COR-L47 (cell line): ENCODE results near the gene CEP55.
"Not testable (repeated sequence)": the region's sequence is repeated elsewhere in the genome, so short reads cannot be mapped to it uniquely, and the experiment has no call there.

Source experiments
- DNase-seq: peaks from one replicate; lab custom pipeline; 2025; lab: John Stamatoyannopoulos, UW

Gene CEP55

GRCh38 chr10:93513091-93513490 lies 16.7 kb downstream of the CEP55 start:
- no peak for DNase-seq

GRCh38 chr10:93514521-93514920 lies 18.1 kb downstream of the CEP55 start:
- no peak for DNase-seq

- DNase-seq, result no peak
Measured at GRCh38 chr10:93515071-93516005, 18.9 kb downstream of the CEP55 start.

- DNase-seq, result no peak
Measured at GRCh38 chr10:93516006-93516380, 19.6 kb downstream of the CEP55 start.

GRCh38 chr10:93518531-93518930 lies 22.1 kb downstream of the CEP55 start:
- DNase-seq, result no peak

GRCh38 chr10:93535293-93535692 lies 38.9 kb downstream of the CEP55 start:
- DNase-seq, result no peak

GRCh38 chr10:93540871-93541270 lies 44.5 kb downstream of the CEP55 start:
- DNase-seq, result not testable (repeated sequence)

GRCh38 chr10:93541402-93542357 lies 45.3 kb downstream of the CEP55 start:
- no peak for DNase-seq

GRCh38 chr10:93542358-93542791 lies 46.0 kb downstream of the CEP55 start:
- peak; percentile 63 for DNase-seq

- not testable (repeated sequence) for DNase-seq
Measured at GRCh38 chr10:93546995-93547394, 50.6 kb downstream of the CEP55 start.

- no peak for DNase-seq
Measured at GRCh38 chr10:93547522-93547921, 51.1 kb downstream of the CEP55 start.

GRCh38 chr10:93548376-93549071 lies 52.1 kb downstream of the CEP55 start:
- DNase-seq, result no peak

GRCh38 chr10:93550606-93551005 lies 54.2 kb downstream of the CEP55 start:
- no peak for DNase-seq

GRCh38 chr10:93552780-93553179 lies 56.4 kb downstream of the CEP55 start:
- no peak for DNase-seq

- DNase-seq, result no peak
Measured at GRCh38 chr10:93553482-93554315, 57.3 kb downstream of the CEP55 start.

- no peak for DNase-seq
Measured at GRCh38 chr10:93554316-93554663, 57.9 kb downstream of the CEP55 start.

- DNase-seq, result peak; percentile 22
Measured at GRCh38 chr10:93554760-93555432, 58.5 kb downstream of the CEP55 start.

GRCh38 chr10:93559490-93559889 lies 63.1 kb downstream of the CEP55 start:
- no peak for DNase-seq

- no peak for DNase-seq
Measured at GRCh38 chr10:93560541-93560940, 64.1 kb downstream of the CEP55 start.

GRCh38 chr10:93565446-93565845 lies 69.0 kb downstream of the CEP55 start:
- no peak for DNase-seq
